Right forelimb (tissue), 1 donor: ENCODE measurements around the gene SLC7A5.
"Not testable (repeated sequence)": the region's sequence is repeated elsewhere in the genome, so short reads cannot be mapped to it uniquely, and the experiment has no call there.

ENCODE experiments used
- DNase-seq: peaks from one replicate; pipeline ENCODE4 v3.0.0-alpha.2; 2018

SLC7A5 gene

GRCh38 chr16:87887931-87888330 is 18.6 kb upstream of the SLC7A5 start:
- not testable (repeated sequence) for DNase-seq

- DNase-seq = not testable (repeated sequence)
These were observed 16.2 kb upstream of the SLC7A5 start for GRCh38 chr16:87885371-87885967.

- DNase-seq = no peak
These were observed 13.2 kb upstream of the SLC7A5 start for GRCh38 chr16:87882436-87883019.

GRCh38 chr16:87881324-87882200 is 12.3 kb upstream of the SLC7A5 start:
- DNase-seq = no peak

- DNase-seq = no peak
These were observed 10.9 kb upstream of the SLC7A5 start for GRCh38 chr16:87880117-87880696.

- DNase-seq = not testable (repeated sequence)
These were observed 10.2 kb upstream of the SLC7A5 start for GRCh38 chr16:87879411-87880013.

- DNase-seq = no peak
These were observed 9.4 kb upstream of the SLC7A5 start for GRCh38 chr16:87878704-87879103.

GRCh38 chr16:87877942-87878507 is 8.7 kb upstream of the SLC7A5 start:
- DNase-seq = no peak

GRCh38 chr16:87874639-87875427 is 5.5 kb upstream of the SLC7A5 start:
- DNase-seq = no peak

- DNase-seq = not testable (repeated sequence)
These were observed 1.3 kb upstream of the SLC7A5 start for GRCh38 chr16:87870418-87871291.

GRCh38 chr16:87869879-87870417 is 641 bp upstream of the SLC7A5 start:
- not testable (repeated sequence) for DNase-seq

- DNase-seq = peak; percentile 46
These were observed 865 bp downstream of the SLC7A5 start for GRCh38 chr16:87868254-87869029.

- not testable (repeated sequence) for DNase-seq
These were observed 3.3 kb downstream of the SLC7A5 start for GRCh38 chr16:87865902-87866555.

GRCh38 chr16:87864331-87864989 is 4.8 kb downstream of the SLC7A5 start:
- no peak for DNase-seq

GRCh38 chr16:87863327-87863635 is 6.0 kb downstream of the SLC7A5 start:
- not testable (repeated sequence) for DNase-seq

- DNase-seq = not testable (repeated sequence)
These were observed 6.5 kb downstream of the SLC7A5 start for GRCh38 chr16:87862597-87863326.

- not testable (repeated sequence) for DNase-seq
These were observed 7.8 kb downstream of the SLC7A5 start for GRCh38 chr16:87861300-87862099.
